ENCODE data around the gene RNF167. TPM values are rescaled to one million over a fixed set of nuclear protein-coding genes. Genes with fewer than 3 reads are reported as not detected.
A peak's percentile ranks its signal among the peaks of the same experiment; 100 is the strongest.

The RNF167 gene
- total and polyA plus RNA-seq, 2 of the 13 experiments (the other 11 are each of a cell fraction or from before 2014, with no cell fraction given), result 44.1 to 45.4 TPM

DNA sequence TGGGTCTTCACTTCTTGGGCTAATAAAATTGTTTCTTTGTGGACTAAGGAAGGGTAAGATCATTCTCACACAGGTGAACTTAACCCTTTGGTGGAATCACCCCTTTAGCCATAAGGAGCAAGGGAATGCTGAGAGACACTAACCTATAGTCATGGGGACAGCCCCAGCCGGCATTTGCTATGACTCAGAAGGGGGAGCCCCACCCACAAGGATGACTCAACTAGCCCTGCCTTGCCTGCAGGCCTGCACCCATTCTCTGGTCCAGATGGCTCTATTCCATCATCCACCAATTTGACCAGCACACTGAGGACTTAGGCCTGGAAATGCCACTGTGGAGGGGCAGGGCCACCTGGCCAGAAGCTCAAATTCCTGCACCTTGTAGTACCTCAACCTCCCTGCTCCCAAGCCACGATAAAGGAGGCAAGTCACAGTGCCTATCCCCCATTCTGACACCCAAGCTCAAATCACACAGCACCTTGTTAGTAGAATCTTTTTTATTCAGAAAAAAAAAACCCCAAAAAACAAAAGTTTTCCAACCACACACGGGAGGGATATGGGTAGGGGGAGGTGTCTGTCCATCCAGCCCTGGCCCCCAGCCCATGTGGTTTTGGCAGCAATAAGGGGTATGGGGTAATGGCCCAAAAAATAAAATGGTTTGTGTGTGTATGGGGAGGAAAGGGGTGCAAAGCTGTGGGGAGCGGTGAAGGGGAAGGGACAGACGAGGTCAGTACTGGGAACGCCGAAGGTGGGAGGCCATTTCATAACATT, 5.3 kb downstream of the RNF167 start (continued):
- TF ChIP-seq, protein P1, sequence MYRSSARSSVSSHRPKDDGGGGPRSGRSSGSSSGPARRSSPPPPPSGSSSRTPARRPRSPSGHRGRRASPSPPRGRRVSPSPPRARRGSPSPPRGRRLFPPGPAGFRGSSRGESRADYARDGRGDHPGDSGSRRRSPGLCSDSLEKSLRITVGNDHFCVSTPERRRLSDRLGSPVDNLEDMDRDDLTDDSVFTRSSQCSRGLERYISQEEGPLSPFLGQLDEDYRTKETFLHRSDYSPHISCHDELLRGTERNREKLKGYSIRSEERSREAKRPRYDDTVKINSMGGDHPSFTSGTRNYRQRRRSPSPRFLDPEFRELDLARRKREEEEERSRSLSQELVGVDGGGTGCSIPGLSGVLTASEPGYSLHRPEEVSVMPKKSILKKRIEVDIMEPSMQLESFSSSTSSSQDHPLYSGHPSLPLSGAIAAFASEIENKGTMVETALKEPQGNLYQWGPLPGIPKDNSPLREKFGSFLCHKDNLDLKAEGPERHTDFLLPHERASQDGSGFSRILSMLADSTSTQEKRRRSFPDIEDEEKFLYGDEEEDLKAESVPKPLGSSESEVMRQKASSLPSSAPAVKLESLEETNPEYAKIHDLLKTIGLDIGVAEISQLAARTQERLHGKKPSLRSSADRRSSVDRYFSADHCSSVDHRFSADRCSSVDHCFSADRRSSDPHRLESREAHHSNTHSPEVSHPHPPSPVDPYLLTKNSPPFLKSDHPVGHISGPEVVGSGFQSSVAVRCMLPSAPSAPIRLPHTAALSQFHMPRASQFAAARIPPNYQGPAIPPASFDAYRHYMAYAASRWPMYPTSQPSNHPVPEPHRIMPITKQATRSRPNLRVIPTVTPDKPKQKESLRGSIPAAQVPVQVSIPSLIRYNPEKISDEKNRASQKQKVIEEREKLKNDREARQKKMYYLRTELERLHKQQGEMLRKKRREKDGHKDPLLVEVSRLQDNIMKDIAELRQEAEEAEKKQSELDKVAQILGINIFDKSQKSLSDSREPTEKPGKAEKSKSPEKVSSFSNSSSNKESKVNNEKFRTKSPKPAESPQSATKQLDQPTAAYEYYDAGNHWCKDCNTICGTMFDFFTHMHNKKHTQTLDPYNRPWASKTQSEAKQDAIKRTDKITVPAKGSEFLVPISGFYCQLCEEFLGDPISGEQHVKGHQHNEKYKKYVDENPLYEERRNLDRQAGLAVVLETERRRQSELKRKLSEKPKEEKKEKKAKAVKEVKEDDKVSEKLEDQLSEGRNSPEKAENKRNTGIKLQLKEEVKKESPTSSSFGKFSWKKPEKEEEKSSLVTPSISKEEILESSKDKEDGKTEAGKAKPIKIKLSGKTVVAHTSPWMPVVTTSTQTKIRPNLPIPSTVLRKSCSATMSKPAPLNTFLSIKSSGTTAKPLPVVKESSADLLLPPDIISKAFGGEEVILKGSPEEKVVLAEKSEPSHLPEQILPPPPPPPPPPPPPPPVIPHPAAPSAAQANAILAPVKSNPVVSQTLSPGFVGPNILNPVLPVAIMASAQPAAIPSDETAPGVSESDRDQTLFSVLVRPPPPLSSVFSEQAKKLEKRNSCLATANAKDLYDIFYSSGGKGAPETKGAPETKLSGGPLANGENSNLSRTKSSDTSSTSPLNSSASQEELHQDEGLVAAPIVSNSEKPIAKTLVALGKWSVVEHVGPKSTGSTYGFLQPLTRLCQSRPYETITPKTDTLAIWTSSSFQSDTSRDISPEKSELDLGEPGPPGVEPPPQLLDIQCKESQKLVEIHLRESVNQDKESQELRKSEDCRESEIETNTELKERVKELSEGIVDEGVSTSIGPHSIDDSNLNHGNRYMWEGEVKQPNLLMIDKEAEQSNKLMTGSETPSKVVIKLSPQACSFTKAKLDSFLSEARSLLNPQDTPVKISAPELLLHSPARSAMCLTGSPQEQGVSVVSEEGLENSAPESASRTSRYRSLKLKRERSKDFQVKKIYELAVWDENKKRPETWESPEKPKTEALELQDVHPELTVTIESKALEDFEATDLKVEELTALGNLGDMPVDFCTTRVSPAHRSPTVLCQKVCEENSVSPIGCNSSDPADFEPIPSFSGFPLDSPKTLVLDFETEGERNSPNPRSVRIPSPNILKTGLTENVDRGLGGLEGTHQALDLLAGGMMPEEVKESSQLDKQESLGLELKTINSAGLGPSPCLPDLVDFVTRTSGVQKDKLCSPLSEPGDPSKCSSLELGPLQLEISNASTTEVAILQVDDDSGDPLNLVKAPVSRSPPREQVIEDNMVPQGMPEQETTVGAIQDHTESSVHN (CRISPR knock-in tag; IDR thresholded peaks at IDR 0.05), result no peak
- peak; percentile 53 for TF ChIP-seq POLR2G (IDR thresholded peaks at IDR 0.05; ENCODE audit: low read depth, low read length)
- TF ChIP-seq FOSL1 (CRISPR knock-in tag; IDR thresholded peaks at IDR 0.05; ENCODE audit: borderline replicate concordance), result peak; percentile 71
- no peak for TF ChIP-seq AHR (CRISPR knock-in tag; IDR thresholded peaks at IDR 0.05)
- TF ChIP-seq HNRNPH1 (optimal IDR thresholded peaks at IDR 0.05; ENCODE audit: low read depth, low read length), result no peak
- TF ChIP-seq ZNF570 (CRISPR knock-in tag; IDR thresholded peaks at IDR 0.05; ENCODE audit: borderline replicate concordance), result no peak
- TF ChIP-seq ZBTB38 (CRISPR knock-in tag; IDR thresholded peaks at IDR 0.05), result no peak
- TF ChIP-seq ZKSCAN5 (CRISPR knock-in tag; IDR thresholded peaks at IDR 0.05), result no peak
- TF ChIP-seq ZNF253 (CRISPR knock-in tag; IDR thresholded peaks at IDR 0.05; ENCODE audit: borderline replicate concordance), result no peak
- no peak for TF ChIP-seq ELF1 (CRISPR knock-in tag; IDR thresholded peaks at IDR 0.05)
- no peak for TF ChIP-seq TCF7 (IDR thresholded peaks at IDR 0.05; ENCODE audit: low read depth)
- TF ChIP-seq, protein P2, sequence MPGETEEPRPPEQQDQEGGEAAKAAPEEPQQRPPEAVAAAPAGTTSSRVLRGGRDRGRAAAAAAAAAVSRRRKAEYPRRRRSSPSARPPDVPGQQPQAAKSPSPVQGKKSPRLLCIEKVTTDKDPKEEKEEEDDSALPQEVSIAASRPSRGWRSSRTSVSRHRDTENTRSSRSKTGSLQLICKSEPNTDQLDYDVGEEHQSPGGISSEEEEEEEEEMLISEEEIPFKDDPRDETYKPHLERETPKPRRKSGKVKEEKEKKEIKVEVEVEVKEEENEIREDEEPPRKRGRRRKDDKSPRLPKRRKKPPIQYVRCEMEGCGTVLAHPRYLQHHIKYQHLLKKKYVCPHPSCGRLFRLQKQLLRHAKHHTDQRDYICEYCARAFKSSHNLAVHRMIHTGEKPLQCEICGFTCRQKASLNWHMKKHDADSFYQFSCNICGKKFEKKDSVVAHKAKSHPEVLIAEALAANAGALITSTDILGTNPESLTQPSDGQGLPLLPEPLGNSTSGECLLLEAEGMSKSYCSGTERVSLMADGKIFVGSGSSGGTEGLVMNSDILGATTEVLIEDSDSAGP (CRISPR knock-in tag; IDR thresholded peaks at IDR 0.05; ENCODE audit: borderline replicate concordance), result no peak
- TF ChIP-seq, protein P3, sequence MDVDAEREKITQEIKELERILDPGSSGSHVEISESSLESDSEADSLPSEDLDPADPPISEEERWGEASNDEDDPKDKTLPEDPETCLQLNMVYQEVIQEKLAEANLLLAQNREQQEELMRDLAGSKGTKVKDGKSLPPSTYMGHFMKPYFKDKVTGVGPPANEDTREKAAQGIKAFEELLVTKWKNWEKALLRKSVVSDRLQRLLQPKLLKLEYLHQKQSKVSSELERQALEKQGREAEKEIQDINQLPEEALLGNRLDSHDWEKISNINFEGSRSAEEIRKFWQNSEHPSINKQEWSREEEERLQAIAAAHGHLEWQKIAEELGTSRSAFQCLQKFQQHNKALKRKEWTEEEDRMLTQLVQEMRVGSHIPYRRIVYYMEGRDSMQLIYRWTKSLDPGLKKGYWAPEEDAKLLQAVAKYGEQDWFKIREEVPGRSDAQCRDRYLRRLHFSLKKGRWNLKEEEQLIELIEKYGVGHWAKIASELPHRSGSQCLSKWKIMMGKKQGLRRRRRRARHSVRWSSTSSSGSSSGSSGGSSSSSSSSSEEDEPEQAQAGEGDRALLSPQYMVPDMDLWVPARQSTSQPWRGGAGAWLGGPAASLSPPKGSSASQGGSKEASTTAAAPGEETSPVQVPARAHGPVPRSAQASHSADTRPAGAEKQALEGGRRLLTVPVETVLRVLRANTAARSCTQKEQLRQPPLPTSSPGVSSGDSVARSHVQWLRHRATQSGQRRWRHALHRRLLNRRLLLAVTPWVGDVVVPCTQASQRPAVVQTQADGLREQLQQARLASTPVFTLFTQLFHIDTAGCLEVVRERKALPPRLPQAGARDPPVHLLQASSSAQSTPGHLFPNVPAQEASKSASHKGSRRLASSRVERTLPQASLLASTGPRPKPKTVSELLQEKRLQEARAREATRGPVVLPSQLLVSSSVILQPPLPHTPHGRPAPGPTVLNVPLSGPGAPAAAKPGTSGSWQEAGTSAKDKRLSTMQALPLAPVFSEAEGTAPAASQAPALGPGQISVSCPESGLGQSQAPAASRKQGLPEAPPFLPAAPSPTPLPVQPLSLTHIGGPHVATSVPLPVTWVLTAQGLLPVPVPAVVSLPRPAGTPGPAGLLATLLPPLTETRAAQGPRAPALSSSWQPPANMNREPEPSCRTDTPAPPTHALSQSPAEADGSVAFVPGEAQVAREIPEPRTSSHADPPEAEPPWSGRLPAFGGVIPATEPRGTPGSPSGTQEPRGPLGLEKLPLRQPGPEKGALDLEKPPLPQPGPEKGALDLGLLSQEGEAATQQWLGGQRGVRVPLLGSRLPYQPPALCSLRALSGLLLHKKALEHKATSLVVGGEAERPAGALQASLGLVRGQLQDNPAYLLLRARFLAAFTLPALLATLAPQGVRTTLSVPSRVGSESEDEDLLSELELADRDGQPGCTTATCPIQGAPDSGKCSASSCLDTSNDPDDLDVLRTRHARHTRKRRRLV (CRISPR knock-in tag; IDR thresholded peaks at IDR 0.05), result no peak
- no peak for TF ChIP-seq SRSF1 (optimal IDR thresholded peaks at IDR 0.05; ENCODE audit: low read depth, low read length)

Data from HepG2 (cell line).